Sigmoid colon (tissue), 7 donors: Measurements from ENCODE around the gene LGALS1. TPM values are rescaled to one million over a fixed set of nuclear protein-coding genes. Genes with fewer than 3 reads are reported as not detected.
"Not testable (repeated sequence)": the region's sequence is repeated elsewhere in the genome, so short reads cannot be mapped to it uniquely, and the experiment has no call there.

Experiments used
- DNase-seq: peaks from one replicate; pipeline ENCODE4 v3.0.0-alpha.2; 2019
- H3K27ac ChIP-seq, 4 donors: fragments of 200-600 bp; sonication (generic); one replicate each; pipeline ENCODE4 v1.5.1; 2016 to 2019; ENCODE audit warnings: mild to moderate bottlenecking in 1 of 4
- H3K27me3 ChIP-seq, 3 donors: fragments of 200-600 bp; sonication (generic); one replicate each; pipeline ENCODE4 v1.5.1; 2019; ENCODE audit warnings: mild to moderate bottlenecking in 1 of 3
- H3K36me3 ChIP-seq, 4 donors: fragments of 200-600 bp; sonication (generic); one replicate each; pipeline ENCODE4 v1.5.1; 2016 to 2019
- H3K4me1 ChIP-seq, 4 donors: fragments of 200-600 bp; sonication (generic); one replicate each; pipeline ENCODE4 v1.5.1; 2017 to 2019
- H3K4me3 ChIP-seq, 4 donors: fragments of 200-600 bp; sonication (generic); one replicate each; pipeline ENCODE4 v1.5.1; 2017 to 2019; ENCODE audit warnings: mild to moderate bottlenecking in 2 of 4, moderate library complexity in 1 of 4
- H3K9me3 ChIP-seq, 4 donors: fragments of 200-600 bp in 3 of 4; sonication (generic) in 3 of 4; one replicate each; pipeline versions ENCODE4 v1.5.1 to v1.6.1; 2013 to 2019
- CTCF ChIP-seq, 4 experiments: fragments of 450-650 bp in 3 of 4; fragments of 200-600 bp in 1 of 4; IDR thresholded peaks; one replicate each; pipeline ENCODE4 v1.5.1; 2016 to 2019; ENCODE audit warnings: antibody characterized with exemption in 4 of 4, mild to moderate bottlenecking in 3 of 4, moderate library complexity in 2 of 4
- EP300 ChIP-seq, 4 donors: sonication (generic); formaldehyde crosslinking; IDR thresholded peaks; one replicate each; pipeline ENCODE4 v1.6.1; 2017; ENCODE audit warnings: antibody characterized with exemption in 4 of 4
- POLR2A ChIP-seq, 2 donors: fragments of 450-650 bp; IDR thresholded peaks; one replicate each; pipeline ENCODE4 v1.6.1; 2016; ENCODE audit warnings: antibody characterized with exemption in 2 of 2, mild to moderate bottlenecking in 2 of 2, moderate library complexity in 2 of 2
- POLR2AphosphoS5 ChIP-seq, 4 donors: sonication (generic); formaldehyde crosslinking; IDR thresholded peaks; one replicate each; pipeline ENCODE4 v1.6.1; 2017; ENCODE audit warnings: antibody characterized with exemption in 4 of 4
- WGBS, 2 donors: extraction: QIAGEN DNeasy Blood & Tissue Kit; methylation state at CpG; one replicate each; pipeline ENCODE4 v1.1.7; 2013; 5-methylcytosine and 5-hydroxymethylcytosine counted together
- intact Hi-C: fragments of 100-400 bp; cut with DNase I; formaldehyde crosslinking; loops from one replicate; pipeline ENCODE4 v1.15.1; 2023
- polyA plus RNA-seq, 3 donors: library from polyadenylated mRNA; stranded (reverse); fragments of 200-250 nt; gene quantifications; one replicate each; pipeline ENCODE4 v1.2.3, GENCODE V29; 2013
- total RNA-seq, 4 donors: library from RNA; depleted of rRNA; stranded (reverse); fragments of >200 nt; gene quantifications; one replicate each; pipeline ENCODE4 v1.1.0, GENCODE V29; 2016
- donor health status: healthy with polysubstance abuse.
- donor health status: Bipolar disorder and iron deficiency.
- donor health status: healthy.

Gene LGALS1
- total and polyA plus RNA-seq, 7 donors: 373 to 2,925 (median 911) TPM

- peaks cover 17 to 63% (median 31%) of the 10 kb centered on the region in 4 donors for H3K36me3 ChIP-seq
- WGBS, 2 donors: 96 to 97% methylated on average over 18 of the region's 18 CpGs
Measured at GRCh38 chr22:37690901-37691504, 15.6 kb downstream of the LGALS1 start.

GRCh38 chr22:37692627-37693285 lies 17.3 kb downstream of the LGALS1 start:
- intact Hi-C loops: no loop called here
- Histone ChIP-seq H3K9me3 (no peaks in the 10 kb centered on the region), H3K4me1 (peaks cover 0 to 27% (median 19%) of the 10 kb centered on the region in 4 donors), H3K27me3 (no peaks in the 10 kb centered on the region), H3K4me3 (no peak overlapping the region), H3K36me3 (peaks cover 17 to 63% (median 31%) of the 10 kb centered on the region in 4 donors), H3K27ac (no peak overlapping the region)
- no peak for DNase-seq
- TF ChIP-seq POLR2AphosphoS5 (IDR thresholded peaks at IDR 0.05) (no peak), POLR2A (IDR thresholded peaks at IDR 0.05) (no peak), EP300 (IDR thresholded peaks at IDR 0.05) (no peak), CTCF (IDR thresholded peaks at IDR 0.05) (no peak)
- 91 to 93% methylated on average over 15 of the region's 15 CpGs for WGBS, 2 donors

More at GRCh38 chr22:37690901-37691504, 15.6 kb downstream of the LGALS1 start:
- Histone ChIP-seq H3K9me3 (no peaks in the 10 kb centered on the region), H3K4me1 (peaks cover 0 to 25% (median 18%) of the 10 kb centered on the region in 4 donors), H3K27ac (no peak overlapping the region), H3K4me3 (no peak overlapping the region), H3K27me3 (no peaks in the 10 kb centered on the region)
- intact Hi-C loops: loop anchor here (2.0 kb wide), 1 partner anchor 40 kb away; no protein-coding TSS in a partner anchor
- TF ChIP-seq CTCF (IDR thresholded peaks at IDR 0.05) (no peak), POLR2A (IDR thresholded peaks at IDR 0.05) (no peak), POLR2AphosphoS5 (IDR thresholded peaks at IDR 0.05) (no peak), EP300 (IDR thresholded peaks at IDR 0.05) (no peak)
- no peak for DNase-seq

GRCh38 chr22:37694131-37694530 lies 18.7 kb downstream of the LGALS1 start:
- intact Hi-C loops: not testable (repeated sequence)

GRCh38 chr22:37696260-37696656 lies 20.8 kb downstream of the LGALS1 start:
- peaks cover 0 to 19% (median 13%) of the 10 kb centered on the region in 4 donors for H3K4me1 ChIP-seq
- WGBS, 2 donors: 22 to 29% methylated on average over 13 of the region's 13 CpGs
- H3K9me3 ChIP-seq, DNase-seq, H3K27me3 ChIP-seq, intact Hi-C loops: not testable (repeated sequence)
- peaks cover 7 to 31% (median 17%) of the 10 kb centered on the region in 4 donors for H3K36me3 ChIP-seq
- peak overlapping the region in 3 of 4 donors; percentile 39 to 65 (median 54) for H3K27ac ChIP-seq
- H3K4me3 ChIP-seq: peak overlapping the region in 3 of 4 donors; percentile 24 to 33 (median 28)

More at GRCh38 chr22:37694131-37694530, 18.7 kb downstream of the LGALS1 start:
- H3K4me3 ChIP-seq, DNase-seq, H3K27me3 ChIP-seq, H3K9me3 ChIP-seq, H3K27ac ChIP-seq: not testable (repeated sequence)
- peaks cover 14 to 50% (median 26%) of the 10 kb centered on the region in 4 donors for H3K36me3 ChIP-seq
- H3K4me1 ChIP-seq: peaks cover 0 to 19% (median 13%) of the 10 kb centered on the region in 4 donors
- 94 to 97% methylated on average over 7 of the region's 7 CpGs for WGBS, 2 donors

GRCh38 chr22:37696657-37697537 lies 21.5 kb downstream of the LGALS1 start, which contains the start of gene TRIOBP:
Gene TRIOBP (plus strand): TSS chr22:37697048. CDS start chr22:37701366, 4,318 bp downstream.
- H3K9me3 ChIP-seq: no peaks in the 10 kb centered on the region
- intact Hi-C loops: no loop called here
- peaks cover 0 to 19% (median 13%) of the 10 kb centered on the region in 4 donors for H3K4me1 ChIP-seq
- TF ChIP-seq POLR2A (IDR thresholded peaks at IDR 0.05): no peak
- peak; percentile 37 to 57 (median 50) for TF ChIP-seq CTCF (IDR thresholded peaks at IDR 0.05)
- no peak for TF ChIP-seq EP300 (IDR thresholded peaks at IDR 0.05)
- peak in 3 of 4 donors; percentile 26 to 68 (median 29) for TF ChIP-seq POLR2AphosphoS5 (IDR thresholded peaks at IDR 0.05)
- DNase-seq: peak; percentile 95
- peak within 1 kb of the TSS in 3 of 4 donors; percentile 24 to 33 (median 28) for H3K4me3 ChIP-seq
- peak within 1 kb of the TSS; percentile 8 to 65 (median 46) for H3K27ac ChIP-seq
- peaks cover 4 to 25% (median 13%) of the 10 kb centered on the region in 4 donors for H3K36me3 ChIP-seq
- WGBS, 2 donors: 12 to 13% methylated on average over 39 of the region's 39 CpGs
- no peaks in the 10 kb centered on the region for H3K27me3 ChIP-seq
